OCI-LY7 (cell line): ENCODE measurements around the gene ATP6AP1.

Experiments used
- EZH2phosphoT487 ChIP-seq: fragments of 200-600 bp; sonication (generic); IDR thresholded peaks from 2 replicates; pipeline ENCODE4 v1.6.1; 2018; ENCODE audit warnings: low read depth, borderline replicate concordance, mild to moderate bottlenecking, mixed run types, antibody characterized with exemption, low read length, moderate library complexity, mixed read lengths
- TF ChIP-seq, protein P1 (sequence below): fragments of 200-600 bp; sonication (generic); conservative IDR thresholded peaks from 2 replicates; pipeline ENCODE4 v1.5.1; 2014; ENCODE audit warnings: mild to moderate bottlenecking, antibody characterized with exemption, low read length, moderate library complexity, mixed read lengths

DNA sequence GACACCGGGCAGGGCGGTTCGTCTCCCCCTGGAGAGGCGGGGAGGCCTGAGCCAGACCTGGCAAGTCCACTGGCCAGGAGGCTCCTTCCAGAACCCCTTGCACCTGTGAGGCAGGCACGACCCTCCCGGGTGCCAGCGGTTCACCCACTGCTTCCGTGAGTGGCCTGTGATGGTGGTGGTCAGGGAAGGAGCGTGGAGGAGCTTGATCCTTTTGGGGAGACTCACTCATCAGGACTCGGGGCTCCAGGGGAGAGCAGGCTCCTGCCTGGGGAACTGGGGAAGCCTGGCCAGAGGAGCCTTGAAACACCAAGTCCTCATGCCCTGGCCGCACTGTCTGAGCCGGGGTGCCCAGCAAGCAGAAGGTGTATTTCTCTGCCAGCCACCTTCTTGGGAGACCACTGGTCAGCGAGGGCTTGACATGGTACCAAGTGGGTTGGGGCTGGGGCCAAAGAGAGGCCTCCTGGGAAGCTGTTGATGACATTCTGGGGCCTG, 16.3 kb downstream of the ATP6AP1 start:
- TF ChIP-seq, protein P1, sequence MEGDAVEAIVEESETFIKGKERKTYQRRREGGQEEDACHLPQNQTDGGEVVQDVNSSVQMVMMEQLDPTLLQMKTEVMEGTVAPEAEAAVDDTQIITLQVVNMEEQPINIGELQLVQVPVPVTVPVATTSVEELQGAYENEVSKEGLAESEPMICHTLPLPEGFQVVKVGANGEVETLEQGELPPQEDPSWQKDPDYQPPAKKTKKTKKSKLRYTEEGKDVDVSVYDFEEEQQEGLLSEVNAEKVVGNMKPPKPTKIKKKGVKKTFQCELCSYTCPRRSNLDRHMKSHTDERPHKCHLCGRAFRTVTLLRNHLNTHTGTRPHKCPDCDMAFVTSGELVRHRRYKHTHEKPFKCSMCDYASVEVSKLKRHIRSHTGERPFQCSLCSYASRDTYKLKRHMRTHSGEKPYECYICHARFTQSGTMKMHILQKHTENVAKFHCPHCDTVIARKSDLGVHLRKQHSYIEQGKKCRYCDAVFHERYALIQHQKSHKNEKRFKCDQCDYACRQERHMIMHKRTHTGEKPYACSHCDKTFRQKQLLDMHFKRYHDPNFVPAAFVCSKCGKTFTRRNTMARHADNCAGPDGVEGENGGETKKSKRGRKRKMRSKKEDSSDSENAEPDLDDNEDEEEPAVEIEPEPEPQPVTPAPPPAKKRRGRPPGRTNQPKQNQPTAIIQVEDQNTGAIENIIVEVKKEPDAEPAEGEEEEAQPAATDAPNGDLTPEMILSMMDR = no peak
- no peak for TF ChIP-seq EZH2phosphoT487
